GM18951 (cell line): ENCODE data around the gene IWS1.

ENCODE experiments used
- POLR2A ChIP-seq: IDR thresholded peaks from 4 replicates; pipeline ENCODE4 v1.6.1; 2011; ENCODE audit warnings: mild to moderate bottlenecking; ENCODE audit not compliant: insufficient read length, insufficient read depth; ENCODE audit errors: extremely low read depth
- in situ Hi-C: fragments of 300-500 bp; cut with MboI; formaldehyde crosslinking; loops from one replicate; pipeline ENCODE4 v1.12.0; 2022; ENCODE audit warnings: low sequenced_read_pairs, mixed read lengths, inconsistent platforms; ENCODE audit not compliant: unreplicated experiment

Gene IWS1

DNA sequence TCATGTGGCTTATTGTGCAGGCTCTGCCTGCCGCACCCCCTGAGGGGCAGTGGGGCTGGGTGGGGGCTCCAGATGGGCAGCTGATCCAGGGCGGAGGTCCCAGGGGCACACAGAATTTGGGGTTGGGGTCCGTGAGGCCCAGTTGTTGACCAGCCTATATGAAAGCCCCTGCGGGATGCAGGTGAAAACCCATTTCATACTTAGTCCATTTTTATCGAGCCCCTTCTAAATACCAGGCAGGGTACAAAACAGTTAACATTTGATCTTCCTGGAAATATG is 39.8 kb upstream of the IWS1 start:
- in situ Hi-C loops, result no loop called here
- TF ChIP-seq POLR2A, result no peak

DNA sequence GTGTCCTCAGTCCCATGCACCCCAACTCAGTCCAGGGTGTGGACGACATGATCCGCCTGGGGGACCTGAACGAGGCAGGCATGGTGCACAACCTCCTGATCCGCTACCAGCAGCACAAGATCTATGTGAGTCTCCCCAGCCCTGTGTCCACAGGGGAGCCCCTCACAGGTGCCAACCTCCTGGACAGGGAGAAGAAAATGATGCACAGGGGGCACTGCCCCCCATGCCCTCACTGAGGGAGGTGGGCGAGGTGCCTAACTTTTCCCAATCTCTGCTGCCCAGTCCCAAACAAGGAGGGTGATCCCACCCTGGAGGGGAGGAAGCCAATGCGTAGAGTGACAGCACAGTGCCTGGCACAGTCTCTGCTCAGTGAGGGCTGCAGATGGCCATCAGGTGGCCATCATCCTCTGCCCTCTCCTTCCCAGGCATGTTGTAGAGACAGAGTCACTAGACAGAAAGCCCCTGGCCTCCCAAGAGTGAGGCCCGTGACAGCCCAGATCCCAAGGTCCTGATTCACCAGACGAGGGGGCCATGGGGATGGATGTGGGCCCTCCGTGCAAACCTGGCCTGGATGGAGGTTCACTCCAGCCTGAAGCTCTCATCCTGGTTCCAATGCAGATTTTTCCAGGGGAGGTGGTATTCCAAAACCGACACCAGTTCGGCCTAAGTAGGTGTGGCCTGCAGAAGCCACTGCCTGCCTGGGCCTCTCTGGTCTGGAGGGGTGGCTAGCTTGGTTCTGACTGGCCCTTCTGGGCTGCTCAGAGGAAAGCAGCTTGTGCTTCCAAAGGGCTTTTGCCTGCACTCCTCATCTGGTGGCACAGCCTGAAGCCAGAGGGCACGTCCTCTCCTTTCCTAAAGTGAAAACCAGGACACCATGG is 39.2 kb upstream of the IWS1 start:
- in situ Hi-C loops, result no loop called here
- TF ChIP-seq POLR2A, result no peak

DNA sequence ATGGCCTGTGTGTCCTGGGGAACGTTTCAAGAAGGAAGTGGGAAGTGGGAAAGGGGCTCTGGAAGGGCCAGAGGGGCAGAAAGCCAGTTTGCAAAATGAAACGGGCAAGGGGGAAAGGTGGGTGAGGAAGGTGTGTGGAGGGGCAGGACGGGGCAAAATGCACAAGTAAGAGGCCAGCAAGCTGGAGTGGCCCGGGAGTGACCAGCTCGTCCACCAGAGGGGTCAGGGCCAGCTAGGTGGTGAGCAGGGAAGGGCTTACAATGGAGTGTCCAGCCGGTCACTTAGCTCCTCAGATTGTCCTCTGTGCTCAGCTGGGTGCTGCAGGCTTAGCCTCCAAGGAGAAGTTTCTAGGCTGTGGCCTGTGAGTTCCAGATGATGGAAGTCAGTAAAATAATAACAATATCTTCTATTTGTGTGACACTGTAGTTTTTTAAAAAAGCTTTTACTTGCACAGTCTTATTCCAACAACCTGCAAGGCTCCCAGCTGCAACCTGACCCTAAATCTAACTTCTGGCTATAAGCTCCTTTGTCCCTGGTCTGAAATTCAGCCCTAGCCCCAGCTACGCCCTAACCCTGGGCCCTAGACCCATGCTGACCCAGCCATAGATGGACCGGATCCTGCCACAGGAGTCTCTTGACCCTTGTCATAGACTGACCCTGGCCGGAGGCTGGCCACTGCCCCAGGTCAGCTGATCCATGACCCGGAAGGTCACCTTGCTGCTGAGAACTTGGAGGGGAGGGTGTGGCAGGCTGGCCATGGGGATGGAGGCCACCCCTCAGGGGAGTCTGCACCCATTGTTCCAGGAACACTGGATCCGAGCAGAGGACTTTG is 38.4 kb upstream of the IWS1 start:
- no peak for TF ChIP-seq POLR2A
- in situ Hi-C loops, result no loop called here

DNA sequence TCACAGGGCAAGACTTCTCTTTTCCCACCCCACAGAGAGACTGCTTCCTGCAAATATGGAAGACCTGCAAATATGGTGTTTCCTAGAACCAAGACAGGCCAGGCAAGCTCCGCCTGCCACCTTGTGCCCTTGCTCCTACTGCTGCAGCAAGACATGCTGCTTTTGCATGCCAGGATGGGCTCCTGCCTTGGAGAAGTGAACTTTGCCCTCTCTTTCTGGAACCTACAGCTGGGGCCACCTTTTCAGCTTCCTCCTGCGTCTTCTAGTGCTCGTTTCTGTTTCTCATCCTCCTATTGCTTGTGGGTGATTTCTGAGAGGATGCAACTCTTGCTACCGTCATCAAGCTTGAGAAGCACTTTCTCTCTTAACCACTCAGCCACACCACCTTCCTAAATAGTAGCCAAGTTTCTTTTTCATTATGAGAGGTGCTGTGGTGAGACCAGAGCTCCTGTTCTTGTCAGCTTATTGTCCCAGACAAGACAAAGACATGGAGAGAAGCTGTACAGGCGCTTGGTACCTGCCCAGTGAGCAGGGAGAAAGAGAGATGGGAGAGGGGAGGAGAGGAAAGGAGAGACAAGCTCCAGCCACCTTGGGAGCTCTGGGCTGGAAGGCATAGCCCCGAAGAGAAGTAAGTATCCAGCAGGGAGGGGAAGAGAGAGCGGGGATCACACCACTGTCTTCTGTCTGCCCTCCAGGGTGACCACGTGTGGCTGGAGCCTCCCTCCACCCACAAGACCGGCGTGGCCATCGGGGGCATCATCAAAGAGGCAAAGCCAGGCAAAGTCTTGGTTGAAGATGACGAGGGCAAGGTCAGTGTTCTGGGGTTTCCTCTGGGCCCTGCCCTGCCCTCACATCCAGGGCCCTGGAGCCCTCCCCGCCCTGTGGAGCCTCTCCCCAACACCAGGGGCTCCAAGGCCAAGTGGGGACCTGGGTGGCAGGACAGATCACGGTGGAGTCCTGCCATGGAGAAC is 37.5 kb upstream of the IWS1 start:
- in situ Hi-C loops, result no loop called here
- no peak for TF ChIP-seq POLR2A

DNA sequence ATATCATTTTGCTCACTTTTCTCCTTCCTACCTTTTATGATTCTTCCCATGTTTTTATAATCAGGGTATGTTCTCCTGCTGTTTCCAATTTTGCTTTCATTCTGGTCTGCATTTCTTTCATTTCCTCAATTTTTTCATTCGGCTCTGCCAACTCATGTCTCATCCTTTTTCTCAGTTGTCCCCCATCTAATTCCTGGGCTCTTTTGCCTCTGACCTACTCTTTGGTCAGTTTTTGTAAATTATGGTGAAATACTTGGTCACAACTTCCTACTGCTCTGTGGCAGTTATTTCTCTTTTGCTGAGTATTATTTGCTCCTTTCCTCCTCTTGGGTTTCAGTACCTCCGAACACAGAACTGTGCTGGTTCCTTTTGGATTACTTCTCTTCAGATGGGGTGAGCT is 36.6 kb upstream of the IWS1 start:
- in situ Hi-C loops, result no loop called here
- TF ChIP-seq POLR2A, result no peak

DNA sequence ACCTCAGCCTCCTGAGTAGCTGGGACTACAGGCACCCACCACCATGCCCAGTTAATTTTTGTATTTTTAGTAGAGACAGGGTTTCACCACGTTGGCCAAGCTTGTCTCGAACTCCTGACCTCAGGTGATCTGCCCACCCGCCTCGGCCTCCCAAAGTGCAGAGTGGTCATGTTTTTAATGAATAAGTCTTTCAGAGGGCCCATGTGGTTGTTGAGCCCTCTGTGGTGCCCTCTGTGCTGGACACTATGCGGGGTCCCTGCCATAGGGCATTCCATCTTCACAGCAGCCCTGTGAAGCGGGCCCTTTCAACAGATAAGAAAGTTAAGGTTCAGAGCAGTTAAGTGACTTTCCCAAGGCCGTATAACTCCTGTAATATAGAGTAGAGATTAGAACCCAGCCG is 35.1 kb upstream of the IWS1 start:
- in situ Hi-C loops, result no loop called here
- TF ChIP-seq POLR2A, result no peak

DNA sequence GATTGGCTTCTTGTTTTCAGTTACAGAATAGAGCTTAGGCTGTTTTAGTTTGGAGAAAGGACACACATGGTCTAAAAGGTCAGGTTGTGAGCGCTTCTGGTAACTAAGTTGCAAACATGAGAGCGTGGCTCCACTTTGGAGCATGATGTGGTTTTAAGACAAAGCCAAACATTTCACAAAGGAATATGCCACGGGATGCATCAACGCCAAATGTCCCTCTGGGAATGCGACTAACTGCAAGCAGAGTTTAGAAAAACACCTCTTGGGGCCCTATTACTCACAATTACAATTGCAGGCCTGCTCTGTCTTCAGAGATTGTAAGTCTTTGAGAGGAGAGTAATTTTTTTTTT is 34.6 kb upstream of the IWS1 start:
- no peak for TF ChIP-seq POLR2A
- in situ Hi-C loops, result no loop called here

DNA sequence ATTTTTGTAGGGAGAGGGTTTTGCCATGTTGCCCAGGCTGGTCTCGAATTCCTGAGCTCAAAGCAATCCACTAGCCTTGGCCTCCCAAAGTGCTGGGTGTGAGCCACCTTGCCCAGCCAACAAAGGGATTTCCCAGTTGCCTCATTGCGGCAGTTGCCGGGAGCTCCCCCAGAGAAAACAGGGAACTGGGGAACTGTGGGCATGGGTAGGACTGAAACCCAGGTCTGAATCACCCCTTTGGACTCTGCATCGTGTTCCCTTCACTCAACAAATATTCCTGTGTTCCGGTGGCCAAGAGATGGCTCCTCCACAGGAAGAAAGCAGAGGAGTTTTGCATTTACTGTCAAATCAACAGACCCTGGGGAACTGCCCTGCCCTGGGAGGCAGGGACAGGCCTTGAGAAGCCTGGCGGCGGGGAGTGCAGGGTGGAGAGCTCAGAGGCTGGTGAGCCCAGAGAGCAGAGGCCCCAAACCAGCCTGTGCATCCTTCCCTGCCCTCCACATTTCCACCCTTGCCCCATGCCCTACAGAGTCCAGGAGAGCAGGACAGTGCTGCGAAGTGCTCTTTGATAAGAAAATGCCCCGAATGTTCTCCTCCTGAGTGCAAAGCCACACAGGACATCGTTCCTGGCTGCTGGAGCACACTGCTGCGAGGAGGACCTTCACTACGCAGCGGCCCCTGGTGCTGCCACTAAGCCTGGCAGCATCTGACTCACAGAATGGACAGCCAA is 34.1 kb upstream of the IWS1 start:
- TF ChIP-seq POLR2A, result no peak

DNA sequence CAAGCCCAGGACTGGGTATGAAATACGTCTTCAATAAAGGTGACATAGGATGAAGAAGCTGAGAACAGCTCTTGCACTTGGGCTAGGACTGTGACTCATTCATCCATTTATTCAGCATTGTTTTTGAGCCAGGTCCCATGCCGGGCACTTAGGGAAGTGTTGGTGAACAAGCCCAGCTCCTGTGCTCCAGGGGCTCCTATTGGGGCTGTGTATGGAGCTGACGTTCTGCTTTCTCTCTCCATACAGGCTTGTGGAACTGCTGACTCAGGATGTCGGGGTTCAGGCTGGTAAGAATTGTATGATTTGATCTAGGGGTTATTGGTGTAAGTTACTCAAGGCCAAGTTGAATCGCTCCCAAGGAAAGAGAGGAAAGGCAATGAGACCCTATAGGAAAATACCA is 33.2 kb upstream of the IWS1 start:
- no peak for TF ChIP-seq POLR2A
- in situ Hi-C loops, result no loop called here

More for the DNA sequence above, 34.1 kb upstream of the IWS1 start:
- in situ Hi-C loops, result no loop called here

DNA sequence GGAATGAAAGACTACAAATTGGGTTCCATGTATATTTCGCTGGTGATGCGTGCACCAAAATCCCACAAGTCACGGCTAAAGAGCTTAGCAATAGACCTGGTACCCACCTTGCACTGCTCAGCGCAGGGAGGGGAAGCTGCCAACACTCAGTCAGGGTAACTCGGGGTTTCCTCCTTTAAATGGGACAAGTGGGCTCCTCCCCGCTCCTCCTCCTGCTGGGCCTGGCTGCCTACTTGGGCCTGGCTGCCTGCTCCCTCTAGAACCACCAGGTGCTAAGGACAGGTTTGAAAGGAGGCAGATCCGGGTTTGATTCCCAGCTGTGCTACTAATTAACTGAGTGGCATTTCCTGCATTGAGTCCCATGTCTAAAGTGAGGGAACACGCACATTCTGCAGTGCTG is 32.6 kb upstream of the IWS1 start:
- in situ Hi-C loops, result no loop called here

DNA sequence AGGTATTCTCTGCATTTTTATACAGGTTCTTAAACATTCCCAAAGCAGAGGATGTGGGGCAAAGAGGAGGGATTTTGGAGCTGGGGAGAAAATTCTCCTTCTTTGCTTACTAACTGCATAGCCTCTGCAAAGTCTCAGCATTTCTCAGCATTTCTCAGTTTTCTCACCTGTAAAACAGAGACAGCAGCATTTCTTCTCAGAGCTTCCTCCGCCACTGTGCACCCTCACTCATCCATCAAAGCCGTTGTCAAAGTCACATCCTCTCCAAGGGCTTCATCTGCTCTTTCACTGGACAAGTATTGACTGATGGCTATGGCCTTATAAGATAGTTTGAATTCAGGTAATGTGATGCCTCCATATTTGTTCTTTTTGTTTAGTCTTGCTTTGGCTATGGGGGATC is 26.6 kb upstream of the IWS1 start:
- no peak for TF ChIP-seq POLR2A
- in situ Hi-C loops, result no loop called here

More for the DNA sequence above, 32.6 kb upstream of the IWS1 start:
- TF ChIP-seq POLR2A, result no peak

DNA sequence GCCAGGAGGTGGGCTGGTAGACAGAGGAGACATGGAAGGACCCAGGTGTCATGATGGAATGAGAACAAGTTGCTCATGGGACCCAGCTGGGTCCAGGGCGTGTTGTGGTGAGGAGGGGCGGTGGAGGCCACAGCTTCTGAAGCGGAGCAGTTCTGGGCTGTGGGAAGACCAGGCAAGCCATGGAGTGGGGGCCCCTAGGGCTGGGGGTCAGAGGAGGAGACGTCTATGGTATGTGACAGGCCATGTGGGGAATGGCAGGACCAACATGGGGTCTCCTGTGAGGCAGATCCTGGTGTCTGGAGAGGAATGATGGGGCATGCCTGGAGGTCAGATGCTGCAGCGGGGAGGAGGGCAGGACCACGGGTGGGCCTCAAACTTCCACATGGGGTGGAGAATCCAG is 26.0 kb upstream of the IWS1 start:
- in situ Hi-C loops, result no loop called here
- TF ChIP-seq POLR2A, result no peak
